ENCODE results near the gene CDK14.

CDK14 gene

GRCh38 chr7:91242097-91242844 is 646.1 kb downstream of the CDK14 start:
- no peak for DNase-seq

GRCh38 chr7:91243591-91244301 is 647.6 kb downstream of the CDK14 start:
- no peak for DNase-seq

- no peak for DNase-seq
These were observed 651.4 kb downstream of the CDK14 start for GRCh38 chr7:91247500-91247899.

GRCh38 chr7:91248996-91249395 is 652.9 kb downstream of the CDK14 start:
- no peak for DNase-seq

- DNase-seq: no peak
These were observed 653.5 kb downstream of the CDK14 start for GRCh38 chr7:91249506-91250233.

GRCh38 chr7:91250706-91251105 is 654.6 kb downstream of the CDK14 start:
- no peak for DNase-seq

GRCh38 chr7:91251877-91252276 is 655.8 kb downstream of the CDK14 start:
- DNase-seq: no peak

All from eye (tissue), 1 donor.